GM21423 (cell line): Measurements from ENCODE around the gene LNX2.

ENCODE experiments used
- ATAC-seq: cut with Tn5 transposase; IDR thresholded peaks from one replicate; pipeline ENCODE4 v1.9.1; 2021; ENCODE audit warnings: mild to moderate bottlenecking, moderate library complexity; ENCODE audit not compliant: unreplicated experiment

Gene LNX2

GRCh38 chr13:27516103-27516502 lies 104.2 kb downstream of the LNX2 start:
- no peak for ATAC-seq

GRCh38 chr13:27510082-27510481 lies 110.2 kb downstream of the LNX2 start:
- ATAC-seq, result no peak

GRCh38 chr13:27508802-27509201 lies 111.5 kb downstream of the LNX2 start:
- ATAC-seq, result no peak

- ATAC-seq, result no peak
Observed at GRCh38 chr13:27505792-27506191, 114.5 kb downstream of the LNX2 start.

- ATAC-seq, result no peak
Observed at GRCh38 chr13:27504868-27505194, 115.5 kb downstream of the LNX2 start.

GRCh38 chr13:27504128-27504867 lies 116.0 kb downstream of the LNX2 start:
- no peak for ATAC-seq

- no peak for ATAC-seq
Observed at GRCh38 chr13:27500806-27501534, 119.4 kb downstream of the LNX2 start.

- ATAC-seq, result no peak
Observed at GRCh38 chr13:27497563-27498230, 122.6 kb downstream of the LNX2 start.

GRCh38 chr13:27496536-27497273 lies 123.6 kb downstream of the LNX2 start:
- no peak for ATAC-seq

- ATAC-seq, result no peak
Observed at GRCh38 chr13:27496006-27496405, 124.3 kb downstream of the LNX2 start.
